Ammon's horn (tissue), 1 donor: ENCODE measurements around the gene PDX1.

ENCODE experiments used
- DNase-seq: peaks from one replicate; pipeline ENCODE4 v3.0.0-alpha.2; 2016; ENCODE audit warnings: low spot score

PDX1 gene

GRCh38 chr13:27919934-27920676 is at the start of gene PDX1:
Gene PDX1, plus strand, starts transcription at chr13:27920000. Its CDS starts 139 bp downstream, at chr13:27920139.
- DNase-seq = no peak

- DNase-seq = no peak
Observed at GRCh38 chr13:27878274-27878673, 41.5 kb upstream of the PDX1 start.

GRCh38 chr13:27889471-27889870 is 30.3 kb upstream of the PDX1 start:
- no peak for DNase-seq

GRCh38 chr13:27896726-27897125 is 23.1 kb upstream of the PDX1 start:
- no peak for DNase-seq

GRCh38 chr13:27904719-27905118 is 15.1 kb upstream of the PDX1 start:
- no peak for DNase-seq

GRCh38 chr13:27905650-27906049 is 14.2 kb upstream of the PDX1 start:
- DNase-seq = no peak

GRCh38 chr13:27907121-27907787 is 12.5 kb upstream of the PDX1 start:
- DNase-seq = no peak

- DNase-seq = no peak
Observed at GRCh38 chr13:27909378-27909777, 10.4 kb upstream of the PDX1 start.

- DNase-seq = no peak
Observed at GRCh38 chr13:27911521-27911920, 8.3 kb upstream of the PDX1 start.

GRCh38 chr13:27913160-27913559 is 6.6 kb upstream of the PDX1 start:
- no peak for DNase-seq

GRCh38 chr13:27915301-27916207 is 4.2 kb upstream of the PDX1 start:
- DNase-seq = no peak

GRCh38 chr13:27917121-27917947 is 2.5 kb upstream of the PDX1 start:
- DNase-seq = no peak

- DNase-seq = no peak
Observed at GRCh38 chr13:27918041-27918917, 1.5 kb upstream of the PDX1 start.

GRCh38 chr13:27918918-27919658 is 712 bp upstream of the PDX1 start:
- DNase-seq = no peak

- no peak for DNase-seq
Observed at GRCh38 chr13:27919659-27919933, 204 bp upstream of the PDX1 start.

GRCh38 chr13:27920677-27921420 is 1.0 kb downstream of the PDX1 start:
- no peak for DNase-seq

- no peak for DNase-seq
Observed at GRCh38 chr13:27921421-27921960, 1.7 kb downstream of the PDX1 start.

GRCh38 chr13:27921961-27922882 is 2.4 kb downstream of the PDX1 start:
- no peak for DNase-seq
